Hepatocyte (in vitro differentiated cells): Measurements from ENCODE around the gene PKP4. TPM values are rescaled to one million over a fixed set of nuclear protein-coding genes. Genes with fewer than 3 reads are reported as not detected.

Source experiments
- DNase-seq: peaks from one replicate; pipeline ENCODE4 v3.0.0-alpha.2; 2016; ENCODE audit warnings: low spot score
- H2AFZ ChIP-seq: fragments of 200-600 bp; sonication (generic); 2 replicates; pipeline ENCODE4 v1.6.0; 2016; ENCODE audit warnings: antibody characterized with exemption, mild to moderate bottlenecking
- H3K27ac ChIP-seq: fragments of 200-600 bp; sonication (generic); 2 replicates; pipeline ENCODE4 v1.5.1; 2016; ENCODE audit warnings: mild to moderate bottlenecking
- H3K27me3 ChIP-seq: fragments of 200-600 bp; sonication (generic); 2 replicates; pipeline ENCODE4 v1.6.1; 2016
- H3K36me3 ChIP-seq: fragments of 200-600 bp; sonication (generic); replicated peaks from 2 replicates; pipeline ENCODE4 v1.5.1; 2016; ENCODE audit warnings: low read depth; ENCODE audit not compliant: insufficient read depth
- H3K4me1 ChIP-seq: fragments of 200-600 bp; sonication (generic); 2 replicates; pipeline ENCODE4 v1.5.1; 2016; ENCODE audit warnings: mild to moderate bottlenecking, moderate library complexity; ENCODE audit not compliant: insufficient read depth
- H3K4me2 ChIP-seq: fragments of 200-600 bp; sonication (generic); 2 replicates; pipeline ENCODE4 v1.6.0; 2016
- H3K4me3 ChIP-seq: fragments of 200-600 bp; sonication (generic); 2 replicates; pipeline ENCODE4 v1.5.1; 2016; ENCODE audit warnings: mild to moderate bottlenecking
- H3K79me2 ChIP-seq: fragments of 200-600 bp; sonication (generic); 2 replicates; pipeline ENCODE4 v1.6.0; 2017; ENCODE audit warnings: mild to moderate bottlenecking
- H3K9me2 ChIP-seq: fragments of 200-600 bp; sonication (generic); replicated peaks from 2 replicates; pipeline ENCODE4 v1.6.0; 2017; ENCODE audit warnings: mild to moderate bottlenecking; ENCODE audit not compliant: insufficient read depth
- H3K9me3 ChIP-seq: fragments of 200-600 bp; sonication (generic); 2 replicates; pipeline ENCODE4 v1.5.1; 2016; ENCODE audit warnings: low read depth, mild to moderate bottlenecking
- H4K20me1 ChIP-seq: fragments of 200-600 bp; sonication (generic); 2 replicates; pipeline ENCODE4 v1.6.0; 2016; ENCODE audit warnings: mild to moderate bottlenecking; ENCODE audit not compliant: insufficient read depth, poor library complexity, severe bottlenecking
- CTCF ChIP-seq: fragments of 200-600 bp; sonication (generic); IDR thresholded peaks from 2 replicates; pipeline ENCODE4 v1.5.1; 2016; ENCODE audit warnings: antibody characterized with exemption, mild to moderate bottlenecking; ENCODE audit not compliant: poor library complexity
- EZH2 ChIP-seq: fragments of 200-600 bp; sonication (generic); IDR thresholded peaks from 2 replicates; pipeline ENCODE4 v1.6.1; 2016; ENCODE audit warnings: antibody characterized with exemption, mild to moderate bottlenecking, borderline replicate concordance
- EZH2phosphoT487 ChIP-seq: fragments of 200-600 bp; sonication (generic); IDR thresholded peaks from one replicate; pipeline ENCODE4 v1.6.1; 2018; ENCODE audit warnings: antibody characterized with exemption, mild to moderate bottlenecking, low read depth, moderate library complexity; ENCODE audit not compliant: unreplicated experiment, severe bottlenecking
- WGBS: methylation state at CpG from one replicate; pipeline ENCODE4 v1.1.6; 2016; ENCODE audit warnings: low lambda C conversion rate; ENCODE audit errors: missing lambda C conversion rate; 5-methylcytosine and 5-hydroxymethylcytosine counted together
- polyA plus RNA-seq: library from polyadenylated mRNA; unstranded; fragments of >200 nt; fragmentation: Nextera tagmentation; extraction: Ambion mirVana; gene quantifications from 2 replicates; pipeline ENCODE4 v1.2.1, GENCODE V29; 2016
- total RNA-seq: library from RNA; depleted of rRNA; stranded (reverse); fragments of >200 nt; gene quantifications from 2 replicates; pipeline ENCODE4 v1.2.3, GENCODE V29; 2014

The PKP4 gene
- total and polyA plus RNA-seq, 2 experiments from 2014 or later, result 10.6 to 32.2 TPM

GRCh38 chr2:158511706-158512105 lies 55.0 kb downstream of the PKP4 start:
- no peaks in the 10 kb centered on the region for H3K36me3 ChIP-seq
- no peaks in the 10 kb centered on the region for H3K4me1 ChIP-seq
- TF ChIP-seq EZH2 (no peak), CTCF (no peak), EZH2phosphoT487 (no peak)
- H3K9me2 ChIP-seq, result no peaks in the 10 kb centered on the region
- H3K4me2 ChIP-seq, result no peak overlapping the region
- no peaks in the 10 kb centered on the region for H3K27me3 ChIP-seq
- H2AFZ ChIP-seq, result no peak overlapping the region
- no peak for DNase-seq
- peaks cover 74% of the 10 kb centered on the region for H3K79me2 ChIP-seq
- no peaks in the 10 kb centered on the region for H4K20me1 ChIP-seq
- no peak overlapping the region for H3K27ac ChIP-seq
- no peaks in the 10 kb centered on the region for H3K9me3 ChIP-seq
- no peak overlapping the region for H3K4me3 ChIP-seq

GRCh38 chr2:158512323-158512722 lies 55.6 kb downstream of the PKP4 start:
- H2AFZ ChIP-seq, result no peak overlapping the region
- H3K9me2 ChIP-seq, result no peaks in the 10 kb centered on the region
- no peaks in the 10 kb centered on the region for H3K4me1 ChIP-seq
- H3K27ac ChIP-seq, result no peak overlapping the region
- H3K4me2 ChIP-seq, result no peak overlapping the region
- peaks cover 72% of the 10 kb centered on the region for H3K79me2 ChIP-seq
- 87% methylated on average over 1 of the region's 1 CpG for WGBS
- H3K4me3 ChIP-seq, result no peak overlapping the region
- no peaks in the 10 kb centered on the region for H3K27me3 ChIP-seq
- no peaks in the 10 kb centered on the region for H3K9me3 ChIP-seq
- no peak for DNase-seq
- TF ChIP-seq CTCF (no peak), EZH2 (no peak), EZH2phosphoT487 (no peak)
- no peaks in the 10 kb centered on the region for H3K36me3 ChIP-seq
- H4K20me1 ChIP-seq, result peaks cover 3% of the 10 kb centered on the region

- Histone ChIP-seq H3K79me2 (peaks cover 66% of the 10 kb centered on the region), H2AFZ (no peak overlapping the region), H3K36me3 (no peaks in the 10 kb centered on the region), H3K9me3 (no peaks in the 10 kb centered on the region), H3K4me3 (no peak overlapping the region), H3K27ac (no peak overlapping the region), H3K9me2 (no peaks in the 10 kb centered on the region), H3K4me2 (no peak overlapping the region), H3K27me3 (no peaks in the 10 kb centered on the region), H4K20me1 (peaks cover 4% of the 10 kb centered on the region), H3K4me1 (no peaks in the 10 kb centered on the region)
- no peak for TF ChIP-seq EZH2phosphoT487
- no peak for TF ChIP-seq CTCF
- TF ChIP-seq EZH2, result no peak
- no peak for DNase-seq
- 95% methylated on average over 5 of the region's 5 CpGs for WGBS
These were observed 57.1 kb downstream of the PKP4 start for GRCh38 chr2:158513841-158514240.

- Histone ChIP-seq H3K4me2 (no peak overlapping the region), H3K27ac (no peak overlapping the region), H3K9me2 (no peaks in the 10 kb centered on the region), H3K4me1 (no peaks in the 10 kb centered on the region), H3K9me3 (no peaks in the 10 kb centered on the region), H4K20me1 (peaks cover 4% of the 10 kb centered on the region), H2AFZ (no peak overlapping the region), H3K27me3 (no peaks in the 10 kb centered on the region), H3K79me2 (peaks cover 57% of the 10 kb centered on the region), H3K4me3 (no peak overlapping the region), H3K36me3 (no peaks in the 10 kb centered on the region)
- TF ChIP-seq CTCF (no peak), EZH2phosphoT487 (no peak), EZH2 (no peak)
- no peak for DNase-seq
- 85% methylated on average over 3 of the region's 3 CpGs for WGBS
These were observed 61.3 kb downstream of the PKP4 start for GRCh38 chr2:158518084-158518483.
